D341Med (cell line): Measurements from ENCODE around the gene GDAP2.

Source experiments
- DNase-seq: peaks from one replicate; pipeline ENCODE4 v3.0.0; 2012; ENCODE audit warnings: low spot score

The GDAP2 gene

DNA sequence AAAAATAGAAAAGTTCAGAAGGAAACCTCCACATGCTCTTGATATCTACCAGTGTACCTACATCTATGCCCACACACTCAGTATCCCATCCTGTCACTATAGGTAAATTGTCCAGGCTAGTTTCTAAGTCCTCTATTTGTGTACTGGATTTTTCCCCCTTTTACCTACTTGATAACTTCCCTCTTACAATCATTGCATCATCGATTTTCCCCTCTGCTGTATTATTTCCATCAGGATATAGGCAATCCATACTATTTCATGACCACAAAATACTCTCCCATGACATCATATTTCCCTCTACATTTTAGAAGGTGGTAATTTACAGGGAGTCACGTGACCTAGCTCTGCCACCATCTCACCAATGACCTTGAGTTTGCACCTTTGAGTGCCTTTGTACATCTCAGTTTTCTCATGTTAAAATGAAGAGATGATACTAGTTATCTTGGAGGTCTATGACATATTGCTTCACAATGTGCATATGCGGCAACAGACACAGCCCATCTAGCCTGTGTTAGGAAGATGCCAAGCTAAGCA is 88.2 kb downstream of the GDAP2 start:
- no peak for DNase-seq

DNA sequence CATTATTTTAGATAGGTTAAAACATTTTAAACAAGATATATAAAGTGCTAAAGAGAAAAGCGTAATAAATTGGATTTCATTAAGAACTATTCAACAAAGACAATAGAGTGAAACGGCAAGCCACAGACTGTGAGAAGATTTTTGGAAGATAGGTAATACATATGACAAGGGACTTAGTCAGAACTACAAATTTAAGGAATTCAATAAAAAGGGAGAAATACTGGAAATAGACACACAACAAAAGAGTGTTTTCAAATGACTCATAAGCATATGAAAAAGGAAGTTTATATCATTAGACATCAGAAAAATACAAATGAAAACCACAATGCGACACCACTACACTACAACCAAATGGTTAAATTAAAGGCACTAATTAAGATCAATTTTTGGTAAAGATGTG is 90.5 kb downstream of the GDAP2 start:
- no peak for DNase-seq

DNA sequence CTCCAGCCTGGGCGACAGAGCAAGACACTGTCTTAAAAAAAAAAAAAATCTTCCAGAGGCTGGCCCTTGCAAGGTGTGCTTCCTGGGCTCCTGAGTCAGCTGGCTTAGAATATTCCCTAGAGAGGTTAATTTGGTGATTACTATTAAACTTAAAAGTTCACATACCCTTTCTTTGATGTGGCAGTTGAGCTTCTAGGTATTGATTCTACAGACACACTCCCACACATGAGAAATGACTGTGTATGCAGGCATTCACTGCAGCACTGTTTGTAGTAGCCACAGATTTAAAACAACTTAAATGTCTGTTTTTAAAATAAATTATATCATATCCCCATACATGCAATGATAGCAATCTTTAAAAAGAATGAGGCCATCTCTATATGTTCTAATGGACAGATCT is 93.4 kb downstream of the GDAP2 start:
- DNase-seq = no peak

DNA sequence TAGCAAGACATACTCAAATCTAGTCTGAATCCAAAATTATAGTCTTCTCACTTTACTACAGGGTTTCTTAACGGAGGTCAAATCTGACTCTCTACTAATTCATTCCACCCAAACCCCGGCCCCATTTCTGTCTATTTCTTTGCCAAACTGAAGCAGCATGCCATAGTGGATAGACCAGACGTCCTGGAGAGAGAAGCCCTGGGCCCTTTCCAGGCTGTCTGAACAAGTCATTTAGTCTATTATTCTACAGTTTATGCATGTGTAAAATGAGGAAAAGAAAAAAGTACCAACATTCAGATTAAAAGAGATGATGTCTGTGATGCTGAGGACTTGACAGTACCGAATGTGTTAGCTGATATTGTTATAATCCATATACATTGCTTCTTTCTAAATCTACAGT is 95.0 kb downstream of the GDAP2 start:
- DNase-seq = no peak

DNA sequence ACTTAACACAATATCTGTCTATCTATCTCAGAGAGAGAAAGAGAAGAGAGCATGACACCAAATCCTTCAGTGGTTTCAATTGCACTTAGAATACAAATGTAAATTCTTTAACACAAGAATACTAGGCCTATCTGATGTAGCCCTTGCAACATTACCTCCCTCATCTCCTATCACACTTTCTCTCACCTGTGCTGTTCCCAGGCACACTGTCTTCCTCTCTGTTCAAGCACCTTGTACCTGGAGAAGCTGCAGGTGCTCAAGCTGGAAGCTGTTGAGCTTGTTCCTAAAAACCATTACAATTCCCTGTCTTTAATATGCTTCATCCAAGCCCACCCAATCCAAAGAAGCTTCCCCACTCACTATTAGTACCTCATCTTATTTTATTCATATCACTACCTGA is 97.0 kb downstream of the GDAP2 start:
- DNase-seq = no peak

DNA sequence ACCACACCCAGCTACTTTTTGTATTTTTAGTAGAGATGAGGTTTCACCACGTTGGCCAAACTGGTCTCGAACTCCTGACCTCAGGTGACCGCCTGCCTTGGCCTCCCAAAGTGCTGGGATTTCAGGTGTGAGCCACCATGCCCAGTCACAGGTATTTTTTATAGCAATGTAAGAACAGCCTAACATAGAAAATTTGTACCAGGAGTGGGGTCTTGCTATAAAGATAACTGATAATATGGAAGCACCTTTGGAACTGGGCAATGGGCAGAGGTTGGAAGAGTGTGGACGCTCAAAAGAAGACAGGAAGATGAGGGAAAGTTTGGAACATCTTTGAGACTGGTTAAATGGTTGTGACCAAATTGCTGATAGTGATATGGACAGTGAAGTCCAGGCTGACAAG is 99.2 kb downstream of the GDAP2 start:
- DNase-seq = no peak

DNA sequence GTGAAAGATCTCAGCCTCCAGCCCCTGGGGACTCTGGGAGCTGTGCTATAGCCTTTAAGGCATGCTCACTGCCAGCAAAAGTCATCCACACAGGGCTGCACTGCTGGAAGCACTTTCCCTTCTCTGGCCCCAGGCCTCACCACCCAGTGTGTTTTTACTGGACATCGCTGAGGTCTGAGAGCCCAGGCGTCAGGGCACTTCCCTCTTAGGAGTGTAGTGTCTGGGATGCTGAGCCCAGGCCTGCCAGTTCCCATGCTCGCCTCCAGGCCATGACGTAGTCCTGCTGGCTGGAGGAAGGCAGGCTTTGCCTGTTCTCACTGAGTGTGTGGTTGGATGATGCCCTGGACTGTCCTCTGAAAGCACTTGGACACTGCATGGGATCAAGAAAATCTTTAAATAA is 101.2 kb downstream of the GDAP2 start:
- no peak for DNase-seq

DNA sequence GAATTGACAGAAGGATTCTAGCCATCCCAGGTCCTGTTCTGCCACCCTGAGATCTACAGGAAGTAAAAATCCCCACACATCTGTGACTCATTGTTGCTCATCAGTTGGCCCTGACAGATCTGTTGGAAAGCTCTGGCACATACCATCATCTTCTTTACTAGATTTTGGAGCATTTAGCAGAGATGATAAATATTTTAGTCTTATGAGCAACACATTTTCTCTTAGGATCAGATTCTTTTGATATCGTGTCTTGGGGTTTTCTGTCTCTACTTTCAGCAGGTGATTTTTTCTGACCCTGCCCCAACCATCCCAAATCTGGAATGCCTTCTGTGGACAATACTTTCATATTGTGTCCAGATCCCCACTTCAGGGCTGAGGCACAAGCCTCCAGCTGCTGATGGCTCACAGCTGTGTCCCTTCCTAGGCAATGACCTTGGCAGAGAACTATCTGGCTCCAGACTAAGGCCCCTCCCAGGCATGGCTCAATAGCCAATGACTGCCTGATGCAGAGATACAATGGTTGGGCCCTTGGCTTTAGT is 102.8 kb downstream of the GDAP2 start:
- no peak for DNase-seq

DNA sequence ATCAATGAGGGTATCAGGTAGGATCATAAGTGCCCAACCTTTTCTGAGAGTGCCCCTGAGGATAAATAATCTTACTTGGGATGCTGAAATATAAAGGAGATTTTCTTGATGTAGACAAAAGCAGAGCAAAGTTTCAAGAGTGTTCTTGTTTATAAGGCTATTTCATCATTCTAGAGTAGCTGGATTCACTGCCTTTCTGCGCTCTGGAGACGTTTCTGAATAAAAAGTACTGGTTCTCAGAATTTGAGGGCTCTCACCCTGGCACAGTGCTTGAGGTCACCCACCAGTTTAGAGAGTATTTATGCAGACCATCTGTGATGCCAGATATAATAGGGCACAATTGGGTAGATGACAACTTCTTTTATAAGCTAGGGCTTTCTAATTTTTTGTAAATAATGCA is 103.3 kb downstream of the GDAP2 start:
- no peak for DNase-seq

DNA sequence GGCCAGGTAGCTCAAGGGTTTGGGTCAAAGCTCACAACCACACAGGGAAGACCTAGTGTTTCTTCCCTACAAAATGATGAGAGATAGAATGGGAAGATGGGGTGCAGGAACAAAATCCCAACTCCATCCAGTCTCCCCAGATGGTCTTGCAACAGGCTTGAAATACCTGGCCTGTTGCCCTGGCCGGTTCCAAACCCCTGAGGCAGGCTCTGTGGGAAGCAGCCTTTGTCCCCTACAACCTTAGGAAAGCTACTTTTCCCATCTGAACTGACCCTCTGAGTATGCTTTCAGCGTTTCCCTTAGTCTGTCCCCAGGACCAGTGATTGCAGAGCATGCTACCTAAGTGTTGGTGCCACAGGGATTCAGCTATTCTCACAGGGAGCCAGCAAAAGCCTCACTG is 104.0 kb downstream of the GDAP2 start:
- no peak for DNase-seq

DNA sequence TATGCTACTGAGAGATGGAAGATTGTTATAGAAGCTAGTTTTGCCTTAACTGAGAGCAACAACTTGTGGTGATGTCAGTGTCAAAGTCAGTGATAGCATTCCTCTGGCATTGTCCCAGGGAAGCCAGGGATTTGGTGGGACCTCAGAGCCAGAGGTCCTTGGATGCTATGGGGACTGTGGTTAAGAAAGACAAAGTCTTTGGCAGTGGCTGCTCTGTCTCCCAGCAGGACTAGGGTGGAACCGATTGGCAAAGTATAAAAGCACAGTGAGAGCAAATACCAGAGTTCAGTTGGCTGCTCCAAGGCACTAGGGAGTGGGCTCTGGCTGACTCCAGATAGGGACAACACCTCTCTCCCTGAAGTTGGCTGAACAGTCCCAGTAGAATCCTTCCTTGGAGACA is 104.8 kb downstream of the GDAP2 start:
- DNase-seq = no peak

DNA sequence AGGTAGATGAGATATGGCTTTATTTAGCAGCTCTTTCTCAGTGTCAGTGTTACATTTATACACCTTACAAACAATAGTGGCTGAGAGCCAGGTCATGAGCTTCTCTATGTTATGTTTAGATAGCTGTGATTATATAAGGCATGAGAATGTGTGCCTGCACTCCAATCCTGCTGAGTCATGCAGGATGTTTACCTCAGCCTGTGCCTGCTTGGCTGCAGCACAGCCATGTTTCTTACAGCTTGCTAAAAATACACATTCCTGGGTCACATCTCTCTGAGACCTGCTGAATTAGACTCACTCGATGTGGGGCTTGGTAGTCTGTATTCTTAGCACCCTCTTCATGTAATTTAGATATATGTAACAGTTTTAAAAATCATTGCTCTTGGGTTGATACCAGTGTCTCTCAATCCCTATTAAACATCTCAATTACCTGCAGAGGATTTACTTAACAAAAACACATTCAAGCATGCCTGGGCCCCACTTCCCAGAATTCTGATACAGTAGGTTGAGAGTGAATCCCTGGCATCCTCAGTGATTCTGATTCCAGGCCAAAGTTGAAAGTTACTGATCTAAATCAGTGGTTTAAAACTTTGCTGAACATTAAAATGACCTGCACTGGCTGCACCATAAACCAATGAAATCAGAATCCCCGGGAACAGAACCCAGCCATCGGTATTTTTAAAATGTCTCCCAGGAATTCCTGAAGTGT is 107.5 kb downstream of the GDAP2 start:
- no peak for DNase-seq

DNA sequence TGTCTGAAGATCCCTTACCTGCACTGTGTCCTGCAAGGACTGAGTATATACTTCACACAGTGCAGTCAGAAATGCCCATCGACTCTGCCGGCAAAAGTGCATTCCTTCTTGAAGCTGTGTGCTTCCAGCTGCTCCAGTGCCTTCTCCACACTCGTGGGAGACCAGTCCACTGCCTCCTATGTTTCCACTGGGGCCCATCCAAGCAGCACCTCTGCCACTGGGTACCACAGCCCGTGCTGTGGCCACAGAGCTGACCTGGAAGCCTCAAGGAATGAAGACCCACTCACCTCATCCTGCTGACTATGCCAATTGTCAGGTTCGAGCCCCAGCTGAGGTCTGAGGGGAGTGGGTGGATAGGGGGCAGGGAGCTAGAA is 108.1 kb downstream of the GDAP2 start:
- DNase-seq = no peak

DNA sequence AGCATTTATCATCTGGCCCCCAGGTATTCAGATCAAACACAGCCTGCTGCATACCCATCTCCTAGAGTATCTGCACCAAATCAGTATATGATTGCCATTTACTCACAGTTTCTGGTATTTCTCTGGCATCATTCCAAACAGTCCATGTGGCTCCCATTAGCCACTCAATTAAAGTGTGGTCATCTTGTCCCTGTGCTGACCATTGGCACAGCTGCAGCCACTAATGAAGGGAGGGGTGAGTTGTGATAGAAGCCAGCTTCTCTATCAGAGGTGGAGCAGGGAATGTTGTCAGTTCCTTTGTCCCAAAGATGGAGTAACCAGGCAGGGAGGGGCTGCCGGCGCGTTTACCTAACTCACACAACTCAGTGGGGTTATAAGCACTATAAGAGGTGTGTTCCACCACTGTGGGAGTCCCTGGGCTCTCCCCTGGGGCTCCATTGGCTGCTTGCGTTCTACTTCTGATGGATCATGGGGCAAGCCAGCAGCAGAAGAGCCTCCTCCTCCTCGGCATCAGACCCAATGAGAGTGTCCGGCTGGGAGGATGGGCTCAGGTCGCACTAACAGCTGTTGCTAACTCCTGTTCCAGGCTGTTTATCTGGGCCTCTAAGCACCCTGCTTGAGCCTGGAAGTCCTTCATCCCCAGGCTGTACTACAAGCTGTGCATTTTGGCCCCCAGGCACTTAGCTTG is 108.6 kb downstream of the GDAP2 start:
- no peak for DNase-seq

DNA sequence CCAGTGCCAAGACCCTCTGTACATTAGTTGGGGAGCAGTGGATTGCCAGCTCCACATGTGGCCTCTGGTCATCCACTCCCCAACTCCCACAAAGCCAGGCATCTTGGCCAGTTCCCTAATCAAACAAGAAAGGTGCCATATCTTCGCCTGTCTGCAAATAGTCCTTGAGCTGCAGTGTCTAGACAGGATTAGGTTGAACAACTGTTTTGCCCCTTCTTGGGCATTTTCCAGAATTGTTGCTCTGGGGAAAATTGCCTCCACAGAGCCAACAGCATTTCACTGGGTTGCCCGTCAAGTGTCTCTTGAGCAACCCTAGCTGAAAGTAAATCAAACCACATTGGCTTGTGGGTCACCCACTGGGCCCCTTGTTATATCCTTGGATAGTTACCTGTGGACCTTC is 109.3 kb downstream of the GDAP2 start:
- DNase-seq = no peak

DNA sequence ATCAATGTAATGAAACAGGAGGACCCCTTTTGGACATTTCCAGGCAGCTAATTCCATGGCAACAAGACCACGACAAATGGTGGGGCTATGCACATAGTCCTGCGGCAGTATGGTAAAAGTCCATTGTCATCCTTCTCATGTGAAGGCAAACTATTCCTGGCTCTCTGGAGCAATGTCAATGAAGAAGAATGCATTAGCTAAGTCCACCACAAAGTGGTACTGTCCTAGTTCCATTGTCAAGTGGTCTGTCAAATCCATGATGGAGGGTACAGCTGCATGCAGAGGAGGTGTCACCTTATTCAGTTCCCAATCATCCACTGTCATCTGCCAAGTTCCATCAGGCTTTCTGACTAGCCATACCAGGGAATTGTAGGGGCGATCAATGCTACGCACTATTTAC is 110.1 kb downstream of the GDAP2 start:
- no peak for DNase-seq

DNA sequence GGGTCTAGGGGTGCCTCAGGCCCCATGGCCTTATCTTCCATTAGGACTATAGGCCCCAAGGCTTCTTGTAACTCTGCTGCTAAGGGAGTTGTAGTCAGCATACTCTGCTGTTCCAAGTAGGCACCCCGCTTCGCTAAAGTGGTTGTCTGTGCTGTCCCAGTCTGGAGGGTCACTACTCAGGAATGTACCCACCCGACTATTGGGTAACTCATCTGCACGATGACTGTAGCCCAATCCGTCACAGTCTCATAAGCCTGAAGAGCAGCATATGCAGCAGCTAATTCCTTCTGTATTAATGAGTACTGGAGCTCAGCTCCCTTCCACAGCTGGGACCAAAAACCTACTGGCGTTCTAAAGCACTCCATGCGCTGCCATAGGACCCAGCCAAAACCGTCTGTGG is 111.0 kb downstream of the GDAP2 start:
- DNase-seq = no peak

DNA sequence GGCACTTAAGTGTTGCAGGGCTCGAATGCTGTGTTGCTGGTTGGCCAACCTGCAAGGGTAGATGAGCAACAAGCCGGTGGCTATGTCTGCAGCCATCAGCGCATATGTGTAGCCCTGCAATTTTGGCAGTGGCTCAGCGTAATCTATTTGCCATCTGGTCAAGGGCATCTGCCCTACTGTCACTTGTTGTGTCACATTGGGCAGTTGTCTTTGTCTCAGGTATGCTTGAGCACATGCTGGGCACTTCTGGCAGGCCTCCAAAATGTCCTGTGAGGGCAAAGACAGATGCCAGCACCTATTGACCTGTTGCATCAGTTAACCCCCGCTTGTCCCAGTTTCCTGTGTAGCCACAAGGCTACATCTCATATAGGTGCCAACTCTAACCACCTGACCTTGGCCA is 111.8 kb downstream of the GDAP2 start:
- no peak for DNase-seq

DNA sequence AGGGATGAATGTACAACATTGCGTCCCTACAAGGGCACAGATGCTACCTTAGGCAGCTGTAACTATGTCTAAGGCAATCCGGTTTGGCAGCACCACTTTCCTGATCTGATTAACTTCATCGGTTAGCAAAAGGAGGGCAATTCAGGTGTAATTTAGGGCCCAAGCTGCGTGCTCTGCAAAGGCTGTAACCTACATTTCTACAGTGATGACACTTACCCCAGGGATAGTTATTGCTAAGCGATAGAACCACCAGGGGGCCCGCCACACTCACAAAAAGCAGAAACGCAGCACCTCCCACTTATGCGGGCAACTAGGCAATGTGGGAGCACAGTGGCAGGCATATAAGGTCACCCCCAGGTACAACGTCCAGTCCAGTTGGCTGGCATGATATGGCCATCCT is 113.5 kb downstream of the GDAP2 start:
- no peak for DNase-seq

DNA sequence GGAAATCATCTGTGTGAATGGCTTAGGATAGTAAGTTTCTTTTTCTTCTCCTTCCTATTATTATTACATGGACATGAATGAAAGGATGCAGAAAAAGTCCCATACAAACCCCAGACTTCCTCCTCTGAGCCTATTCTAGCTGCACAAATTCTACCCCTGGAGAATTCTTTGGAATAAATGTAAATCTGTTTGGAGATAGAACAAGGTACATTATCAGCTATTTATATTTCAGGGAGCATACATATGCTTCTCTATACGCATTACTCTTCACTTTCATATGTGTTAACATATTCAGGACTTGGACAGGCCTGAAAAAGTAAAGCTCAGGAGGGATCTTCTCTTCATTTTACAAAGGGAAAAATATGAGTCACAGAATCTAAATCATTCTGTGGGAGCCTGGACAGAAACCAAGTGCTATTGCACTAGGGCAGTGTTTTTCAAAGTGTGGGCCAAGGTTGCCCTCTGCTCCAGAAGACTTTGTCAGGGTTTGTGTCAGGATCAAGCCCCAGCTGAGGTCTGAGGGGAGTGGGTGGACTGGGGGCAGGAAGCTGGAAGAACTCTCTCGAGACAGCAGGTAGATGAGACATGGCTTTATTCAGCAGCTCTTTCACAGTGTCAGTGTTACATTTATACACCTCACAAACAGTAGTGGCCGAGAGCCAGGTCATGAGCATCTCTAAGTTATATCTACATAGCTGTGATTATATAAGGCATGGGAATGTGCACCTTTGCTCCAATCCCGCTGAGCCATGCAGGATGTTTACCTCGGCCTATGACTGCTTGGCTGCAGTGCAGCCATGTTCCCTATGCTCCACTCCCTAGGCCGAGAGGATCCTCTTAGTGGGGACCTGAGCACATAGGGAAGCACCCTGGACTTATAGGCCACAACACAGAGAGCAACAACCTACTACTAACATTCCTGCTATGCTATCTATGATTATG is 114.3 kb downstream of the GDAP2 start:
- no peak for DNase-seq
